GM20000 (cell line): ENCODE measurements around the gene CNGA4.
"Not testable (repeated sequence)": the region's sequence is repeated elsewhere in the genome, so short reads cannot be mapped to it uniquely, and the experiment has no call there.

Source experiments
- DNase-seq: peaks from one replicate; pipeline ENCODE4 v3.0.0; 2012; ENCODE audit warnings: low spot score
- TF ChIP-seq, protein P1 (sequence below): IDR thresholded peaks from 2 replicates; pipeline ENCODE4 v1.5.1; 2012; ENCODE audit warnings: mild to moderate bottlenecking, control low read depth; ENCODE audit errors: extremely low read depth, missing control alignments

CNGA4 gene

DNA sequence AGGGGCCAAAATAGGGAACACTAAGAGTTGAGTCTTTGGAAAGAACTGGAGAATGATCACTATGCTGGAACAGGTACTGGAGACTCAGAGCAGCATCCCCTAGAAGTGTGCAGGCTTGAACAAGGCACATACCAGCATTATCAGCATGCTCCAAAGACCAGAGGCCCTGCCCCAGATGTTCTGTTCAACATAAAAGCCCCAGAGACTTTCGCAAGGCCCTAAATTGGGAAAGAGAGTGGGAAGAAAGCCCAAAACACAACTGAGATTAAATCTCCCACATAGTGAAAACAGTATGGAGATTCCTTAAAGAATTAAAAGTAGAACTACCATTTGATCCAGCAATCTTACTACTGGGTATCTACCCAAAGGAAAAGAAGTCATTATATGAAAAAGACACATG, 9.4 kb downstream of the CNGA4 start:
- TF ChIP-seq, protein P1, sequence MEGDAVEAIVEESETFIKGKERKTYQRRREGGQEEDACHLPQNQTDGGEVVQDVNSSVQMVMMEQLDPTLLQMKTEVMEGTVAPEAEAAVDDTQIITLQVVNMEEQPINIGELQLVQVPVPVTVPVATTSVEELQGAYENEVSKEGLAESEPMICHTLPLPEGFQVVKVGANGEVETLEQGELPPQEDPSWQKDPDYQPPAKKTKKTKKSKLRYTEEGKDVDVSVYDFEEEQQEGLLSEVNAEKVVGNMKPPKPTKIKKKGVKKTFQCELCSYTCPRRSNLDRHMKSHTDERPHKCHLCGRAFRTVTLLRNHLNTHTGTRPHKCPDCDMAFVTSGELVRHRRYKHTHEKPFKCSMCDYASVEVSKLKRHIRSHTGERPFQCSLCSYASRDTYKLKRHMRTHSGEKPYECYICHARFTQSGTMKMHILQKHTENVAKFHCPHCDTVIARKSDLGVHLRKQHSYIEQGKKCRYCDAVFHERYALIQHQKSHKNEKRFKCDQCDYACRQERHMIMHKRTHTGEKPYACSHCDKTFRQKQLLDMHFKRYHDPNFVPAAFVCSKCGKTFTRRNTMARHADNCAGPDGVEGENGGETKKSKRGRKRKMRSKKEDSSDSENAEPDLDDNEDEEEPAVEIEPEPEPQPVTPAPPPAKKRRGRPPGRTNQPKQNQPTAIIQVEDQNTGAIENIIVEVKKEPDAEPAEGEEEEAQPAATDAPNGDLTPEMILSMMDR, result no peak
- DNase-seq, result no peak

GRCh38 chr11:6248897-6249296, 10.0 kb downstream of the CNGA4 start:
- DNase-seq, result not testable (repeated sequence)

DNA sequence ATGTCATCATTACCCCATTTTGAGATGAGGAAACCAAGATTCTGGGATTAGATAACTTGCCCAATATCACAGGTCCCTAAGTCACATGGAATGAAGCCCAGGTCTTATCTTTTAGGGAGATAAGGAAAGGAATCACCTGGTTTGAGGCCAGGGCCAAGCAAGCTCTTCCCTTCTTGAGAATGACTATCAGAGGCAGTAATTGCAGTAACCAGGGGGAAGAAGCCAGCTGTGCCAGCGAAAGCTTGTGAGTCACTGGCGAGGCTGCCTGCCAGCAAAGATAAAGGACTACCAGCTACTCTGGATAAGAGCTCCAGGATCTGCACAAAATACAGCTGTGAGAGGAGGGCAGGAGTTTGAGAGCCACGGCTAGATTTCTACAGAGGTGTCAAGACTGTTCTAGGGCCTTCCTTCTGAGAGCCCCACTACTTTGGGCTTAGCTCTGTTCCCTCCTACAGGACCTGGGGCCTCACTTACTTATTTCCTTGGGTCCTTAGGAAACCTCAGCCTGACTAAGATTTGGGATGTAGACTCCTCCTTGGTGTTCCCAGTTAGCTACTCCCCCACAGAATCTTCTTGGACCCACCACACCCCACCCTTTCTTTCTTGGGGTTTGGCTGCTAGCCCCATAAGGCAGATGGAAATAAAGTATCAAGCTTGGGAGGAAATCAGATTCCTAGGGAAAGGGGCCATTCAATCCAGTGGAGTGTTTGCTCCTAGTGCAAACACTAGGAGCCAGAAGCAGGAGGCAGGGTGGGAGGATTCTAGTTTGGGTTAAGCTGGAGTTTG, 11.1 kb downstream of the CNGA4 start:
- DNase-seq, result no peak
- TF ChIP-seq, protein P1, result no peak

- TF ChIP-seq, protein P1, result peak; percentile 43
- peak; percentile 77 for DNase-seq
Measured at GRCh38 chr11:6251120-6251733, 12.3 kb downstream of the CNGA4 start.

GRCh38 chr11:6251990-6252473, 13.1 kb downstream of the CNGA4 start:
- no peak for DNase-seq
- TF ChIP-seq, protein P1, result no peak

- TF ChIP-seq, protein P1, result no peak
- DNase-seq, result no peak
Measured at GRCh38 chr11:6253197-6253596, 14.3 kb downstream of the CNGA4 start.

GRCh38 chr11:6258141-6258540, 19.3 kb downstream of the CNGA4 start:
- no peak for DNase-seq
- TF ChIP-seq, protein P1, result no peak
